CD4-positive, alpha-beta memory T cell (primary cell): ENCODE measurements around the gene NCKAP5. TPM values are rescaled to one million over a fixed set of nuclear protein-coding genes. Genes with fewer than 3 reads are reported as not detected.

Experiments
- CTCF ChIA-PET: fragments of 350-600 bp; sonication (Branson Sonifier 250); formaldehyde crosslinking; loops from one replicate; lab custom pipeline; 2021; ENCODE audit warnings: inconsistent platforms; ENCODE audit not compliant: partially characterized antibody; lab: Charles Lee
- POLR2A ChIA-PET: fragments of 350-600 bp; sonication (Branson Sonifier 250); formaldehyde crosslinking; loops from one replicate; lab custom pipeline; 2021; ENCODE audit not compliant: partially characterized antibody; lab: Charles Lee
- DNase-seq, 5 donors: peaks; one replicate each; pipeline versions ENCODE4 v3.0.0 to v3.0.0-alpha.2; 2020 to 2022; ENCODE audit warnings: mixed read lengths in 1 of 5
- H3K27ac ChIP-seq: one replicate; pipeline ENCODE4 v1.7.0; 2013; ENCODE audit warnings: low read depth, low read length
- H3K27me3 ChIP-seq: 2 replicates; pipeline ENCODE4 v1.7.0; 2013; ENCODE audit warnings: mild to moderate bottlenecking, low read length, moderate library complexity; ENCODE audit not compliant: insufficient read depth
- H3K36me3 ChIP-seq: 2 replicates; pipeline ENCODE4 v1.7.0; 2013; ENCODE audit warnings: mild to moderate bottlenecking, low read length, moderate library complexity; ENCODE audit not compliant: insufficient read depth
- H3K4me1 ChIP-seq: 2 replicates; pipeline ENCODE4 v1.7.0; 2013; ENCODE audit warnings: mild to moderate bottlenecking, low read length, moderate library complexity; ENCODE audit not compliant: insufficient read depth
- H3K4me3 ChIP-seq, 2 donors: one replicate each; pipeline ENCODE4 v1.7.0; 2013; ENCODE audit warnings: low read length in 2 of 2, mild to moderate bottlenecking in 1 of 2
- H3K9me3 ChIP-seq, 2 donors: one replicate each; pipeline ENCODE4 v1.7.0; 2013; ENCODE audit warnings: low read length in 2 of 2, control low read depth in 1 of 2; ENCODE audit not compliant: control insufficient read depth in 1 of 2
- H3K27ac Mint-ChIP-seq, 7 donors: one replicate each; pipeline ENCODE4 v1.8.0; 2020 to 2021; ENCODE audit warnings: mixed read lengths in 7 of 7, mild to moderate bottlenecking in 6 of 7, inconsistent platforms in 3 of 7, moderate library complexity in 3 of 7
- H3K27me3 Mint-ChIP-seq, 2 donors: one replicate each; pipeline ENCODE4 v1.8.0; 2020 to 2021; ENCODE audit warnings: mixed read lengths in 2 of 2
- H3K36me3 Mint-ChIP-seq, 2 donors: one replicate each; pipeline ENCODE4 v1.8.0; 2020 to 2021; ENCODE audit warnings: mixed read lengths in 2 of 2, inconsistent platforms in 1 of 2, mild to moderate bottlenecking in 1 of 2
- H3K4me1 Mint-ChIP-seq, 4 donors: one replicate each; pipeline ENCODE4 v1.8.0; 2020 to 2021; ENCODE audit warnings: mixed read lengths in 4 of 4, mild to moderate bottlenecking in 1 of 4
- H3K4me3 Mint-ChIP-seq, 8 donors: one replicate each; pipeline ENCODE4 v1.8.0; 2020 to 2021; ENCODE audit warnings: mixed read lengths in 8 of 8, mild to moderate bottlenecking in 7 of 8, moderate library complexity in 6 of 8, inconsistent platforms in 3 of 8
- H3K9me3 Mint-ChIP-seq, 8 donors: one replicate each; pipeline ENCODE4 v1.8.0; 2020 to 2021; ENCODE audit warnings: mixed read lengths in 8 of 8, mild to moderate bottlenecking in 5 of 8, inconsistent platforms in 3 of 8, moderate library complexity in 1 of 8
- intact Hi-C: fragments of 100-400 bp; cut with micrococcal nuclease; formaldehyde crosslinking; loops from one replicate; pipeline ENCODE4 v1.15.1; 2023
- polyA plus RNA-seq, 2 donors: library from polyadenylated mRNA; unstranded; fragments of 300-500 nt; fragmentation: Illumina TruSeq; gene quantifications; one replicate each; pipeline ENCODE4 v1.2.3, GENCODE V29; 2021
- total RNA-seq, 2 experiments: library from RNA; stranded (reverse); gene quantifications; one replicate each; pipeline ENCODE4 v1.2.3, GENCODE V29; 2021

Gene NCKAP5
- total and polyA plus RNA-seq, 4 experiments from 2014 or later: not detected

DNA sequence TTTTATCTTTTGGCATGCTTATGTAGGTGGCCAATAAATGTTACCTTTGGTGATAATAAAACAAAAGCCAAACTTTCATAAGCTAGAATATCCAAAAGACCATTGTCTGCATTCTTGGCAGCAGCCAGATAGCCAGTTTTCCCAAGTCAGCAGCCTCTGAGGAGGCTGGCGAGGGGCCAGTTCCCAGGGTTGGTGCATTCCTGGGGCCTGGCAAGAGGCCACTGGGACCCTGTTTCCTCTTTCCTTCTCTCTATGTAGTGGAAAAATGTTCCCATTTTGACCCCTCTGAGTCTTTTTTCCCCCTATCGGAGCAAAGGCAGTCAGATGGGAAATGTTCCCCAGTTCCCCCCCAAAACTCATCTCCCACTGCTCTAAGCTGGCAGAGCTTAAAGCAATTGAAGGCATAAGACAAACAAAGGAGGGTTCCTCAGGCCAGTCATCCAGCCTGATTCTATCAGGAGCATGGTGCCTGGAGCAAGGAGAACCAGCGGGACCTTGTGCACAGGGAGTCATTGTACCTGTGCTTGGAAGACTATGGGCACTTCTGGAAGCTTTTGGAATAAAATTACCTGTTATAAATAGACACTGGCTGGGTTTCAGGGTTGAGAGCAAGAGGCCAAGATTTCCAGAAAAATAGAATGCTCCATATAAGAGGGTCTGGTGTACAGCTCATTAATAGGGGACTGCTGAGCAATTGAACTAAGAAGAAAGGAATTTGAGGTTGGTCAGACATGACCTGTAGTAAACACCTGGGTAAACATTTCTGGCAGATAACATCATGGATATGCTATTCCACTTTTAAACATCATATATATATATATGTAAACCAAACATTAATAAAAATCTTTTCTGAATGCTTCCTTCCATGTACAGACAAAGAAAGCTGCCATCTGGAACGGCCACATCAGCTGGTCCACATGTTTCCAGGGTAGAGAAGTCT is 63.4 kb downstream of the NCKAP5 start:
- no peaks in the 10 kb centered on the region for H3K9me3 ChIP-seq
- H3K4me3 ChIP-seq: no peak overlapping the region
- no peaks in the 10 kb centered on the region for H3K36me3 ChIP-seq
- Mint-ChIP-seq H3K27ac (no peak overlapping the region), H3K27me3 (no peaks in the 10 kb centered on the region), H3K4me1 (no peaks in the 10 kb centered on the region), H3K9me3 (peaks cover 0 to 4% (median 0%) of the 10 kb centered on the region in 8 donors), H3K4me3 (no peak overlapping the region), H3K36me3 (no peaks in the 10 kb centered on the region)
- no peaks in the 10 kb centered on the region for H3K4me1 ChIP-seq
- DNase-seq: no peak
- CTCF ChIA-PET: no interaction called here
- H3K27me3 ChIP-seq: no peaks in the 10 kb centered on the region
- no peak overlapping the region for H3K27ac ChIP-seq
- intact Hi-C loops: no loop called here
- POLR2A ChIA-PET: no interaction called here

DNA sequence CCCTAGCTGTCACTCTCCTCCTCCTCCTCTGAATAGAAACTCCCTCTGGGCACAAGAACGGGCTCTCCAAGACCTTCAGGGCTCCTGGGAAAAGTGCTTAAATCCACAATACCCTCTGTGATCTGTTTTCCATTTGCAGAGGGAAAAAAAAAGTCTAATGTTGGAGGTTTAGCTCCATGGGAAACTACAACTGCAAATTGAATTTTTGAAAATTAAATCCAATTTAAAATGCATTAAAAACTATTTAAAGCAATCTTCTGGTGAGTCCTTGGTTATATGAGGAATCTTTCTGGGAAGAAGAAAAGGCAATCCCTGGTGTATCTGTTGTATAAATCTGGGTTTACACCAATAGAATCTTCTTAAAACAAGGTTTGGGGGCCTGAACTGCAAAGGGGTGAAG is 64.3 kb downstream of the NCKAP5 start:
- no peaks in the 10 kb centered on the region for H3K36me3 Mint-ChIP-seq
- H3K27me3 Mint-ChIP-seq: no peaks in the 10 kb centered on the region
- ChIA-PET POLR2A (no interaction called here), CTCF (no interaction called here)
- Histone ChIP-seq H3K9me3 (no peaks in the 10 kb centered on the region), H3K4me1 (no peaks in the 10 kb centered on the region), H3K4me3 (no peak overlapping the region), H3K36me3 (no peaks in the 10 kb centered on the region), H3K27ac (no peak overlapping the region), H3K27me3 (no peaks in the 10 kb centered on the region)
- intact Hi-C loops: no loop called here
- no peak for DNase-seq
- peaks cover 0 to 4% (median 0%) of the 10 kb centered on the region in 8 donors for H3K9me3 Mint-ChIP-seq
- H3K27ac Mint-ChIP-seq: no peak overlapping the region
- no peaks in the 10 kb centered on the region for H3K4me1 Mint-ChIP-seq
- H3K4me3 Mint-ChIP-seq: no peak overlapping the region

DNA sequence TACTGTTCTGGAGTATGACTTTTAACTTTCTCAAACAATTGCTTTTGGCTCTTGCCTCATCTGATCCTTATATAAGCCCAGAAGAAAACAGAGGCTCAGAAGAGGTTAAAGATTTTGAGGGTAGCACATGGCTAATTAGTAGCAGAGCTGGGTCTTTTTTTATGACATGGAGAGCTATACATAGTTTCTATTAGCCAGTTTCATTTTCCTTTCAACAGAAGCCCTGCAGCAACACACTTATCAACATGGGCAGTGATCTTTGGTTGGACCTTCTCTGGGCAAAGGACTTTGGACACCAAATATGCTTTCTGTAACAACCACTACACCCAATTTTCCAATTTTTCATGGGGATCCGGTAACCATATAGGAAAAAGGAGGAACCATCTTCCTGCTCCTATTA is 64.9 kb downstream of the NCKAP5 start:
- Histone ChIP-seq H3K9me3 (no peaks in the 10 kb centered on the region), H3K27me3 (no peaks in the 10 kb centered on the region), H3K27ac (no peak overlapping the region), H3K4me3 (no peak overlapping the region), H3K36me3 (no peaks in the 10 kb centered on the region), H3K4me1 (no peaks in the 10 kb centered on the region)
- Mint-ChIP-seq H3K27me3 (no peaks in the 10 kb centered on the region), H3K27ac (no peak overlapping the region), H3K9me3 (peaks cover 0 to 4% (median 0%) of the 10 kb centered on the region in 8 donors), H3K36me3 (no peaks in the 10 kb centered on the region), H3K4me1 (no peaks in the 10 kb centered on the region), H3K4me3 (no peak overlapping the region)
- ChIA-PET CTCF (no interaction called here), POLR2A (no interaction called here)
- intact Hi-C loops: no loop called here
- DNase-seq: no peak

- ChIA-PET POLR2A (no interaction called here), CTCF (no interaction called here)
- Histone ChIP-seq H3K36me3 (no peaks in the 10 kb centered on the region), H3K27me3 (no peaks in the 10 kb centered on the region), H3K9me3 (no peaks in the 10 kb centered on the region), H3K4me3 (no peak overlapping the region), H3K27ac (no peak overlapping the region), H3K4me1 (no peaks in the 10 kb centered on the region)
- Mint-ChIP-seq H3K4me1 (no peaks in the 10 kb centered on the region), H3K27ac (no peak overlapping the region), H3K36me3 (no peaks in the 10 kb centered on the region), H3K9me3 (peaks cover 0 to 4% (median 2%) of the 10 kb centered on the region in 8 donors), H3K27me3 (no peaks in the 10 kb centered on the region), H3K4me3 (no peak overlapping the region)
- intact Hi-C loops: no loop called here
- no peak for DNase-seq
Measured at GRCh38 chr2:133502678-133503077, 65.6 kb downstream of the NCKAP5 start.

GRCh38 chr2:133500917-133501316 is 67.3 kb downstream of the NCKAP5 start:
- H3K27me3 Mint-ChIP-seq: no peaks in the 10 kb centered on the region
- no peaks in the 10 kb centered on the region for H3K9me3 ChIP-seq

GRCh38 chr2:133498662-133499585 is 69.3 kb downstream of the NCKAP5 start:
- POLR2A ChIA-PET: no interaction called here

More at GRCh38 chr2:133500917-133501316, 67.3 kb downstream of the NCKAP5 start:
- no peaks in the 10 kb centered on the region for H3K4me1 Mint-ChIP-seq
- no peak overlapping the region for H3K27ac Mint-ChIP-seq
- no peak for DNase-seq
- H3K27me3 ChIP-seq: no peaks in the 10 kb centered on the region
- H3K36me3 Mint-ChIP-seq: no peaks in the 10 kb centered on the region
- no peak overlapping the region for H3K4me3 ChIP-seq
- H3K9me3 Mint-ChIP-seq: peaks cover 0 to 3% (median under 1%) of the 10 kb centered on the region in 8 donors
- no peak overlapping the region for H3K27ac ChIP-seq
- intact Hi-C loops: no loop called here
- H3K4me1 ChIP-seq: no peaks in the 10 kb centered on the region
- POLR2A ChIA-PET: no interaction called here
- CTCF ChIA-PET: no interaction called here
- no peaks in the 10 kb centered on the region for H3K36me3 ChIP-seq
- no peak overlapping the region for H3K4me3 Mint-ChIP-seq

DNA sequence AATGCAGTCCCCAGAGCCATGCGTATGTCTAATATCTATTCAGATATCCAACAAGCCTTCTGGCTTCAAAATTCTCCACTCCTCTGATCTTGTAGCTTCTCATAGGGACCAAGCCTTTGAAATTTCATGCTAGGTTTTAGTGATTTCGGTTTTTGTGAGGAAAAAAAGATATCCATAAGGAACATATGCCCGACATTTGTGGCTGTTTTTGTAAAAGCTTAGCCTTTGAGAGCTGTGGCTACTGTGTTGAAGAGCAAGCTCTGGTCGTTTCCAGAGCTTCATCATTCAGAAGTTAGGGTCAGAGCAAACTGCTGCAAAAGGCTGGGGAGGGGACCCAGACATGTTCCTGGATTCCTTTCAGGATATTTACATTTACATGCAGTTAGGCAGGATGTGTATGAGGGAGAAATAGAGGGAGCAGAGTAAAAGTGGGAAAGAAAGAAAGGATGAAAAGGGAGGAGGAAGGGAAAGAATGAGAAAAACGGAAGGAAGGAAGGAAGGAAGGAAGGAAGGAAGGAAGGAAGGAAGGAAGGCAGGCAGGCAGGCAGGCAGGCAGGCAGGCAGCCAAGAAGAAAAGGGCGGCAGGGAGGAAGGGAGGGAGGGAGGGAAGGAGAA is 70.2 kb downstream of the NCKAP5 start:
- Mint-ChIP-seq H3K36me3 (no peaks in the 10 kb centered on the region), H3K27me3 (no peaks in the 10 kb centered on the region), H3K4me3 (no peak overlapping the region), H3K9me3 (peaks cover 0 to 3% (median 0%) of the 10 kb centered on the region in 8 donors), H3K4me1 (no peaks in the 10 kb centered on the region), H3K27ac (no peak overlapping the region)
- POLR2A ChIA-PET: no interaction called here
- no peaks in the 10 kb centered on the region for H3K27me3 ChIP-seq
- H3K9me3 ChIP-seq: no peaks in the 10 kb centered on the region
- CTCF ChIA-PET: no interaction called here
- intact Hi-C loops: no loop called here
- DNase-seq: no peak
- H3K36me3 ChIP-seq: no peaks in the 10 kb centered on the region
- no peaks in the 10 kb centered on the region for H3K4me1 ChIP-seq
- no peak overlapping the region for H3K27ac ChIP-seq
- H3K4me3 ChIP-seq: no peak overlapping the region

More at GRCh38 chr2:133498662-133499585, 69.3 kb downstream of the NCKAP5 start:
- Histone ChIP-seq H3K36me3 (no peaks in the 10 kb centered on the region), H3K9me3 (no peaks in the 10 kb centered on the region), H3K27me3 (no peaks in the 10 kb centered on the region), H3K4me1 (no peaks in the 10 kb centered on the region), H3K27ac (no peak overlapping the region), H3K4me3 (no peak overlapping the region)
- Mint-ChIP-seq H3K36me3 (no peaks in the 10 kb centered on the region), H3K9me3 (peaks cover 0 to 3% (median 0%) of the 10 kb centered on the region in 8 donors), H3K4me3 (no peak overlapping the region), H3K4me1 (no peaks in the 10 kb centered on the region), H3K27ac (no peak overlapping the region), H3K27me3 (no peaks in the 10 kb centered on the region)
- CTCF ChIA-PET: no interaction called here
- intact Hi-C loops: no loop called here
- no peak for DNase-seq
